Skeletal muscle cell (primary cell): ENCODE results near the gene SCYGR5.
"Not testable (repeated sequence)": the region's sequence is repeated elsewhere in the genome, so short reads cannot be mapped to it uniquely, and the experiment has no call there.

ENCODE experiments used
- DNase-seq: peaks from one replicate; pipeline ENCODE4 v3.0.0-alpha.2; 2010; ENCODE audit warnings: low read depth
- H3K4me3 ChIP-seq: 2 replicates; pipeline ENCODE4 v1.5.1; 2011; ENCODE audit warnings: low read depth, mild to moderate bottlenecking, control low read depth, low read length, moderate library complexity

The SCYGR5 gene

DNA sequence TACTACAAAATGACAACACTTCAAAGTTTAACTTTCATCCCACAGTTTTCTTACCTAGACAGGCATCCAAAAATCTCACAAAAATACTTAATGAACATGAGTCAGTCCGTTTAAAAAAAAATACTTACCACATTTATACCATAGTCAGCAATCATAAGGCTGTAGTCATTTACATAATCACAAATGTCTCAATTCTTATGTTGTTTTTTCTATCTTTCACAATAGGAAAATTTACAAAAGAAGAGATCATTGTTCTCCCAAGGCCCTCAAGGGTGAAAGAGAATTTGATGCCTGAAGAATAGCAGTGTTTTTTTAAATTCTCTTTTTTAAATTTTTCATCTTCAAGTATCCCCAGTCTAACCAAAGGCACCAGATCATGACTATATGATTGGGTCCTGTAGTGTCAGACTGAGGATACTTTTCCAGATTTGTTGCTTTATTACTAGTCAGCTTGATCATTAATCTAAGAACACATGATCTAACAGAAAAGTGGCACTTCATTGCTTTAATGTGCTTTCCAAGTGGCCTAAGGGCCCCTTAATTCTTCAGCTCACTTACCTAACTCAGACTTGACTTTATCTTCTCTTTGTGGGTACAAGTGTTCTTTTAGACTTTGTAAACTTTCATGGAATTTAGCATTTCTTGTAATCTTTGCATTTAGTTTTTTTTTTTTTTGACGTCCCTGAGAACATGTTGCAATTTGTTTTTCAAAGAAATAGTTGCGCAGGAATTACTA lies 4.7 kb downstream of the SCYGR5 start:
- H3K4me3 ChIP-seq = no peak overlapping the region
- DNase-seq = no peak

GRCh38 chr2:227673620-227674019 lies 7.0 kb downstream of the SCYGR5 start:
- not testable (repeated sequence) for DNase-seq, H3K4me3 ChIP-seq

DNA sequence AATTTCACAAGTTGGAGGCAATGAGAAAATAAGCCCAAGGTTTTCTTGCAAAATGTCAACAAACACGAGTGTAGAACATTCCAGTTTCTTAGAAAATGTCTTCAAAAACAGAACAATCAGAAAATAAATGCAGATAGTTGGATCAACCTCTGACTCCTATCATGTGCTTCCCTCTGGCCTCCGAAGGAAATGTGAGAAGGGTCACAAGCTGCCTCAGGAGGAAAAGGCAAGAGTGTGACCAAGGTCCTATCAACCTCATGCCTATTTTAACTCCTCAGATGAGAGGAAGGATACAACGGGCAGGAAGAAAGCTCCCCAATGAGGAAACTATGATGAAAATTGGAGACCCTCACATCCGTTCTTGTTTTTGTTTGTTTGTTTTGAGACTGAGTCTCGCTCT lies 7.9 kb downstream of the SCYGR5 start:
- H3K4me3 ChIP-seq = no peak overlapping the region
- no peak for DNase-seq

GRCh38 chr2:227677928-227678327 lies 11.3 kb downstream of the SCYGR5 start:
- H3K4me3 ChIP-seq = no peak overlapping the region
- no peak for DNase-seq

- H3K4me3 ChIP-seq = no peak overlapping the region
- no peak for DNase-seq
Measured at GRCh38 chr2:227684258-227684657, 17.7 kb downstream of the SCYGR5 start.

DNA sequence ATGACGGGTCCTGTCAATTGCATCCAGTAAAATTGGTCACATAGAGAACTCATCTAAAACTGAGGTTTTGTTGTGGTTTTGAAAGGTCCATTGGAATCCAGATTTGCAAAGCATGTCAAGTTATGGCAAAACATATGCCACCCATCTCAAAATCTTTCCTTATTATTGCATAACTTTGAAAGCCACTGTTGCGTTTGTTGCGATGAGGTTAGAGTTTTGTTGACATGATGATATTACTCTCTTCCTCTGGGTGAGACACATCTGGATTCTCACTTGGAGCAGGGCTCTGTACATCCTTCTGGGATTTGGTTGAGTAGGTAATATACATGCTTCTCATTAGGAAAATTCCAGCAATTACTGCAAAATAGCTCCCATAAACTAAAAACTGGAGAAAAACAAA lies 20.6 kb downstream of the SCYGR5 start:
- no peak overlapping the region for H3K4me3 ChIP-seq
- DNase-seq = no peak

- DNase-seq = no peak
- no peak overlapping the region for H3K4me3 ChIP-seq
Measured at GRCh38 chr2:227696990-227697679, 30.5 kb downstream of the SCYGR5 start.

DNA sequence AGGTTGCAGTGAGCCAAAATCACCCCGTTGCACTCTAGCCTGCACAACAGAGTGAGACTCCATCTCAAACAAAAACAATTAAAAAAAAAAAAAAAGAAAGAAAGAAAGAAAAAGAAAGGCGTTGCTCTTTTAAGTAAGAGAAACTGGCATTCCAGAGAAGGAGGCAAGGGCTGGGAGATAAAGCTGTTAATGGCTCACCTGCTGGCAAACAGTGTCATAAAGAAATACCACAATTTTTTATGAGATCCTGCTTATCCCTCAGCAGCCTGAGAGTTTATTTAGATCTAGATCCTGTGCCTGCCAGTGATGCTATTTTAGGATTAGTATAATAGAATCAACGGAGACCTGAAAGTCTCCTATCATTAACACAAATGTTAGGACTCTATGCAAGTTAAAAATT lies 35.0 kb downstream of the SCYGR5 start:
- no peak for DNase-seq

DNA sequence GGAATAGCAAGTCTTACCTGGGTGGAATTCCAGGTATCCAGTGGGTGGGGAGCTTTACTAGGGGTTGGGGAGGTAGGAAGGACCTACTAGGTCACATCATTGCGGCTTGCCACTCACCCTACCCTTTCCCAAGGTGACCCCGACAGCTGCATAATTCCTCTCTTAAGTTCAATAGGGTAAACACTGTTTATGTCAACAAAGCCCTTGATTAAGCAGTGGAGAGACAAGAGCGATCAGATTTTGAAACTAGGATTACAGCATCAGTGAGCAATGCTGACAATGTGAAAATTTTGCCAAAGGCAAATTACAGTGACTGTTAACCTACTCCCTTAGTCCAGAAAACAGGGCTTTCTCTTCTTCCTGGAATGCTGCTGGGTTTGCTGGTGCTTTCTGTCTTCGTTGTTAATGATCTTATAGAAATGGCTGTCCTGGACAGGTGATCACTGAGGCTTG lies 36.7 kb downstream of the SCYGR5 start:
- no peak for DNase-seq
- no peak overlapping the region for H3K4me3 ChIP-seq

More for the DNA sequence above, 35.0 kb downstream of the SCYGR5 start:
- H3K4me3 ChIP-seq = no peak overlapping the region

- H3K4me3 ChIP-seq = no peak overlapping the region
- peak; percentile 11 for DNase-seq
Measured at GRCh38 chr2:227703961-227704360, 37.4 kb downstream of the SCYGR5 start.

DNA sequence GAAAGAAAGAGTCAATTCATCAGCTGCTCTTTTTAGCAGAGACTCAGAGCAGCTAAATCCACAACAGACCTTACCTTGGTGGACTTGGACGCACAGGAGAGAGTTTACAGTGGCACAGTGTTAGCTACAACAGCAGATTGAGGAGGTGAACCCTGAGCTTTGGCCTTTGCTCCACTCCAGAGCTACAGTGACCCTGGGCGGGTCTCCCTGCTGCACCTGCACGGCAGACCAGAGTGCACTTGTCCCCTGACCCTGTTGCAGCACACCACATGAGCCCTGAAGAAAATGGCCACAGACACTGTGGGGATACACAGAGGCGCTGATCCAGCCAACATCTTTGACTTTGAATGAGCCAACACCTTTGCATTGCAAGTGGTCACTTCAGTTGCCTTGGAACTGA lies 40.3 kb downstream of the SCYGR5 start:
- no peak for DNase-seq
- no peak overlapping the region for H3K4me3 ChIP-seq

- no peak overlapping the region for H3K4me3 ChIP-seq
- DNase-seq = no peak
Measured at GRCh38 chr2:227707390-227707789, 40.8 kb downstream of the SCYGR5 start.

DNA sequence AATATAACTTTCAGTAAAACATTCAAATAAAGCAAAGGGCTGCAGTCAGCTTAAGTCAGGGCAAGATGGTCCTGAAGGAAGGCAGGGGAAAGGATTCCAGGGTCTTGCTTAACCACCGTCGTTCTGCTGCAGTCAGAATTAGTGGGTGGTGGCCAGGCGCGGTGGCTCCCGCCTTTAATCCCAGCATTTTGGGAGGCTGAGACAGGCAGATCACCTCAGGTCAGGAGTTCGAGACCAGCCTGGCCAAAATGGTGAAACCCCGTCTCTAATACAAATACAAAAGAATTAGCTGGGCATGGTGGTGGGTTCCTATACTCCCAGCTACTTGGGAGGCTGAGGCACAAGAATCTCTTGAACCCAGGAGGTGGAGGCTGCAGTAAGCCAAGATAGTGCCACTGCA lies 44.4 kb downstream of the SCYGR5 start:
- no peak overlapping the region for H3K4me3 ChIP-seq

GRCh38 chr2:227713291-227713690 lies 46.7 kb downstream of the SCYGR5 start:
- DNase-seq = no peak

More for the DNA sequence above, 44.4 kb downstream of the SCYGR5 start:
- DNase-seq = no peak

DNA sequence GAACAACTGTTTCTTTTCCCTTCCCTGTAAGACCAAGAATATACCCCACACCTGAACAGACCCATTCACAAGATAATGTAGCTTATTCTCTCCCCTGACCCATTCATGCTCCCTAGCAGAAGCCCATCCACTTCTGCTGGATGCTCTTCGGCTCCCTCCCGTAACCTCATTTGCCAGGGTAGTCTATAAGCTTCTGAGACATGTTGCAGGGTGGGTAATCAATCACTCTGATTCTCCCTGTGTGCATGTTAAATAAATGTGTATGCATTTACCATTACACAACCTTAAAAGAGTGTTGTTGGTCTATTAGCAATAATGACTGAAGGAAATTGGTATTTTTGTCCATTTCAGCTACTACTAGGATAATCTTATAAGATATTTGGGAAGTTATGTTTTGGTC lies 49.9 kb downstream of the SCYGR5 start:
- no peak for DNase-seq

More at GRCh38 chr2:227713291-227713690, 46.7 kb downstream of the SCYGR5 start:
- H3K4me3 ChIP-seq = no peak overlapping the region

More for the DNA sequence above, 49.9 kb downstream of the SCYGR5 start:
- H3K4me3 ChIP-seq = no peak overlapping the region
